ENCODE results near the gene TRMT112.

TRMT112 gene

DNA sequence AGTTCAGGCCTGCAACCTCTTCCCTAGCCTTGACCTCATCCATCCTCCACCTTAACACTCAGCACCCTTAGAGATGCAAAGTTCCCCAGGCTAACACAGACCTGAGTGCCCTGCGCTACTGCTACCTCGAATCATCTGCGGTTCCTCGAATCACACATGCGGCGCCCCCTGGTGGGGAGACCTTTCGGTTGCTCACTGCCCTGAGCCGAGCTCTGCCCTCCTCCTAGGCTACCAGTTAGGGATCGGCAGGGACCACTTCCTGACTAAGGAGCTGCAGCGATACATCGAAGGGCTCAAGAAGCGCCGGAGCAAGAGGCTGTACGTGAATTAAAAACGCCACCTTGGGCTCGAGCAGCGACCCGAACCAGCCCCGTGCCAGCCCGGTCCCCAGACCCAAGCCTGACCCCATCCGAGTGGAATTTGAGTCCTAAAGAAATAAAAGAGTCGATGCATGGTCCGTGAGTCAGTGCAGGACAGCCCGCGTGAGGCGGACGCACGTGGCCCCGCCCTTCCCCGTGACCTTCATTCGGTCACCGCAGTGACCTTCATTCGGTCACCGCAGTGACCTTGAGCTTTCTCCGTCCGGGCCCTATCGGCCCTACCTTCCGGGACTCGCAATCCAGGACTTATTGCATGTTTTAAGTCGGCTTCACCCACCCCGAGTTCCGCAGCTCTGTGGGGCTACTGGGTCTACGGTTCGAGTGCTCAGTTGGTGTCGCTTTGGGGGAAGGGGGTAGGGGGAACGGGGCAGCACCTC lies 12.9 kb downstream of the TRMT112 start:
- peaks cover 5% of the 10 kb centered on the region for H3K36me3 Mint-ChIP-seq (ENCODE audit: low read depth)
- peak overlapping the region; percentile 90 for H3K27ac Mint-ChIP-seq

DNA sequence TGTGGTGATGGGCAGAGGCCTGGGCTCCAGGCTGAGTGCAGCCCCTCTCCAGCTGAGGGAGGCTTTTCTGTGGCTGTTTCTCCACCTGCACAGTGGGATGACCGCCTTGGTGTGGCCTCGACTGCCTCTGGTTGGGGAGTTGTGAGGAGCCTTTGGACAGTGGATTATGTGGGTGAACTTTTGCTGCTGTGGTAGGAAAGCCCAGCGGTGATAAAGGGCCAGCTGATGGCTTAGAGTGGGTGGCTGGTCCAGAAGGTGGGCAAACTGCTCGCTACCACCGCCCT lies 13.4 kb downstream of the TRMT112 start:
- TF ChIP-seq, protein P1, sequence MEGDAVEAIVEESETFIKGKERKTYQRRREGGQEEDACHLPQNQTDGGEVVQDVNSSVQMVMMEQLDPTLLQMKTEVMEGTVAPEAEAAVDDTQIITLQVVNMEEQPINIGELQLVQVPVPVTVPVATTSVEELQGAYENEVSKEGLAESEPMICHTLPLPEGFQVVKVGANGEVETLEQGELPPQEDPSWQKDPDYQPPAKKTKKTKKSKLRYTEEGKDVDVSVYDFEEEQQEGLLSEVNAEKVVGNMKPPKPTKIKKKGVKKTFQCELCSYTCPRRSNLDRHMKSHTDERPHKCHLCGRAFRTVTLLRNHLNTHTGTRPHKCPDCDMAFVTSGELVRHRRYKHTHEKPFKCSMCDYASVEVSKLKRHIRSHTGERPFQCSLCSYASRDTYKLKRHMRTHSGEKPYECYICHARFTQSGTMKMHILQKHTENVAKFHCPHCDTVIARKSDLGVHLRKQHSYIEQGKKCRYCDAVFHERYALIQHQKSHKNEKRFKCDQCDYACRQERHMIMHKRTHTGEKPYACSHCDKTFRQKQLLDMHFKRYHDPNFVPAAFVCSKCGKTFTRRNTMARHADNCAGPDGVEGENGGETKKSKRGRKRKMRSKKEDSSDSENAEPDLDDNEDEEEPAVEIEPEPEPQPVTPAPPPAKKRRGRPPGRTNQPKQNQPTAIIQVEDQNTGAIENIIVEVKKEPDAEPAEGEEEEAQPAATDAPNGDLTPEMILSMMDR (IDR thresholded peaks at IDR 0.05) = no peak
- H3K4me1 Mint-ChIP-seq = peaks cover 31% of the 10 kb centered on the region
- H3K27me3 Mint-ChIP-seq (ENCODE audit: low read depth, poor library complexity) = peaks cover 53% of the 10 kb centered on the region
- H3K36me3 Mint-ChIP-seq (ENCODE audit: low read depth) = peaks cover 5% of the 10 kb centered on the region
- H3K4me3 Mint-ChIP-seq = peak overlapping the region; percentile 86
- H3K9me3 Mint-ChIP-seq = no peaks in the 10 kb centered on the region
- no peak overlapping the region for H3K27ac Mint-ChIP-seq
- DNase-seq = no peak

More for the DNA sequence above, 12.9 kb downstream of the TRMT112 start:
- Mint-ChIP-seq H3K4me3 (peak overlapping the region; percentile 86), H3K9me3 (no peaks in the 10 kb centered on the region), H3K4me1 (peaks cover 31% of the 10 kb centered on the region), H3K27me3 (ENCODE audit: low read depth, poor library complexity) (peaks cover 48% of the 10 kb centered on the region)
- TF ChIP-seq, protein P1 (IDR thresholded peaks at IDR 0.05) = peak; percentile 80
- peak; percentile 97 for DNase-seq

DNA sequence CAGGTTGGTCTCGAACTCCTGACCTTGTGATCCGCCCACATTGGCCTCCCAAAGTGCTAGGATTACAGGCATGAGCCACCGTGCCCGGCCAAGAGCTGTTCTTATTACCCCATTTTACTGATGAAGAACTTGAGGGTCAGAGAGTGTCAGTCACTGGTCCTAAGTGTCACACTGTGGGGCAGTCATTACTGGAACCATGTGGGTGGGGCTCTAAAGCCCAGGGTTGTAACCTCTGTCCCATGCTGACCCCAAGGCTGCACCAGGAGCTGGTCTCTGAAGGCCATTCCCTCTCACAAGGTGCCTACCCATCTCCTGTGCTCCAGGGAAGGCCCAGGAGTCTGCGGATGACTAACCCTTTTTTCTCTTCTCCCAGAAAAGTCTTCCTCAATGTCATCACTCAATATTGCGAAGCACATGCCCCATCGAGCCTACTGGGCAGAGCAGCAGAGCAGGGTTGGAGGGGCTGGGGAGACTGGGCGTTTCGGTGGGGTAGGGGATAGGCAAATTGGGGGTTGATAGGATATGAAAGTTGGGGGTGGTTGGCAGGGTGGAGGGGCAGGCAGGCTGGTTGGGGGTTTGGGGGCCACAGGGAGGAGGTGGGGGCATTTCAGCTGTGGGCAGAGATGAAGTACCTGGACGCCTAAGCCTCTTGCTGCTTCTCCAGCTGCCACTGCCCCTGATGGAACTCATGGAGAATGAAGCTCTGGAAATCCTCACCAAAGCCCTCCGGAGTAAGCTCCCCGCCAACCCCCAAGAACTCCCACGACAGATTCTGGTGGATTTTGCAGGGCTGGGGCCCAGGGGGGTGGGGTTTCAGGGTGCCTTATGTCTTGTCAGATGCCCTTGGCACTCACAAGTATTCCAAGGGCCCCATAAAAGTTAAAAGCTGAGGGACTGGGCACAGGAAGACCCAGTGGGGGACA lies 14.0 kb downstream of the TRMT112 start:
- H3K27ac Mint-ChIP-seq = no peak overlapping the region
- DNase-seq = no peak
- H3K4me3 Mint-ChIP-seq = no peak overlapping the region
- TF ChIP-seq, protein P1 (IDR thresholded peaks at IDR 0.05) = no peak
- H3K36me3 Mint-ChIP-seq (ENCODE audit: low read depth) = peaks cover 5% of the 10 kb centered on the region
- peaks cover 31% of the 10 kb centered on the region for H3K4me1 Mint-ChIP-seq
- peaks cover 59% of the 10 kb centered on the region for H3K27me3 Mint-ChIP-seq (ENCODE audit: low read depth, poor library complexity)
- no peaks in the 10 kb centered on the region for H3K9me3 Mint-ChIP-seq

DNA sequence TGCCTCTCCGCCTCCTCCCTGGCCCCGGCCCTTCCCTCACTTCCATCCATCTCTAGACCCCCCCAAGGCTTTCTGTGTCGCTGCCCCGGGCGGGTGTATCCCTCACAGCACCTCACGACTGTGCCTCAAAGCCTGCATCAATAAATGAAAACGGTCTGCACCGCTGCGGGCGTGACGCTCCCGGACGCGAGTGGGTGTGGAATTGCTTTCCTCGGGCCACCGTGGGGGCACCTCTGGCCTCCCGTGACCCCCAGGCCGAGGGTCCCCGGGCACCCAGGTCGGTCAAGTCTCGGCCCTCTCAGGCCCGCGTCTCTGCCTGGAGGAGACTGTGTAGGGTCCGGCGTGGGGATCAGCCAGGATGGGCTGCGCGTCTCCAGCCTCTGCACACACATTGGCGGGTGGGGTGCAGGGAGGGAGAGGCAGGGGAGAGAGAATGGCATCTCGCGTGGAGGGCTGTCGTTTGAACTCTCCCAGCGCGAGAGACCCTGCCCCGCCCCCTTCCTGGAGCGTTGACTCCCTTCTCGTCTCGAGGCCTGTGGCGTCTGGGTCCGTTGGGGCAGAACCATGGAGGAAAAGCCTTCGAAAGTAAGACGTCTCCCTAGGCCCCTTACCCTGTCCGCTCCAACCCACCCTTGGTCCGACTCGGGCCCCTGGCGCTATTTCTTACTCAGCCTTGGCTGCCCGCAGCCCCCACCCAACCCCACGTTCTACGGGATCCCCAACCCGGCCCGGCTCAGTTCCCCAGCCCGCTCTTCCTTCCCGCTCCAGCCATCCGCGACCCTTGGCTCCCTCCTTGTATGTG lies 17.3 kb downstream of the TRMT112 start, which contains the start of gene CATSPERZ:
CATSPERZ (plus strand) TSS at position 512 of the 802 bp plus-strand sequence; CDS start at position 565, 53 bp downstream.
- Mint-ChIP-seq H3K36me3 (ENCODE audit: low read depth) (no peaks in the 10 kb centered on the region), H3K4me1 (peaks cover 17% of the 10 kb centered on the region), H3K27me3 (ENCODE audit: low read depth, poor library complexity) (peaks cover 92% of the 10 kb centered on the region), H3K4me3 (peak within 1 kb of the TSS; percentile 69), H3K27ac (no peak within 1 kb of the TSS), H3K9me3 (no peaks in the 10 kb centered on the region)
- DNase-seq = peak; percentile 43
- TF ChIP-seq, protein P1 (IDR thresholded peaks at IDR 0.05) = no peak

DNA sequence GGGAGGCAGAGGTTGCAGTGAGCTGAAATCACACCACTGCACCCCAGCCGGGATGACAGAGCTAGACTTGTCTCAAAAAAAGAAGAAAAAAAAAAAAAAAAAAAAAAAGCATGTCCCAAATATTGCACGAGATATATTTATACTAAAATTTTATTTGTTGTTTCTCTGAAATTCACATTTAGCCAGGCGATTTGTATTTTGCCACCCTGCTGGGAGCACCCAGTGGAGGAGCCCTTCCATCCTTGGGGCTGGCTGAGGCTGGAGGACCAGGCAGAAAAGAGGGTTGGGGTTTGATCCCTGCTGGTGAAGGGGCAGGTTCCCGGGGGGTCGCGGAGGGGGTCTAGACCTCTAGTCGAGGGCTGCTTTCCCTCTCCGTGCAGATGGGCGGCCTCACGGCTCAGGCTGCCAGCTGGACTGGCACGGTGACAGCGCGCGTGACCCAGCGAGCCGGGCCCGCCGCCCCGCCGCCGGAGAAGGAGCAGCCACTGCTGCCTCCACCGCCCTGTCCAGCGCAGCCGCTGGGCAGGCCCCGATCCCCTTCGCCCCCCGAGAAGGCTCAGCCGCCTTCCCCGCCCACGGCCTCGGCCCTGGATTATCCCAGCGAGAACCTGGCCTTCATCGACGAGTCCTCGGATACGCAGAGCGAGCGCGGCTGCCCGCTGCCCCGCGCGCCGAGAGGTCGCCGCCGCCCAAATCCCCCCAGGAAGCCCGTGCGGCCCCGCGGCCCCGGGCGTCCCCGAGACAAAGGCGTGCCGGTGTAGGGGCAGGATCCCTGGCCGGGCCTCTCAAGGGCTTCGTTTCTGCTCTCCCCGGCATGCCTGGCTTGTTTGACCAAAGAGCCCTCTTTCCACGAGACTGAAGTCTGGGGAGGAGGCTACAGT lies 18.2 kb downstream of the TRMT112 start:
- TF ChIP-seq, protein P1 (IDR thresholded peaks at IDR 0.05) = no peak
- no peaks in the 10 kb centered on the region for H3K36me3 Mint-ChIP-seq (ENCODE audit: low read depth)
- H3K9me3 Mint-ChIP-seq = no peaks in the 10 kb centered on the region
- H3K27ac Mint-ChIP-seq = no peak overlapping the region
- peak; percentile 52 for DNase-seq
- H3K4me1 Mint-ChIP-seq = peaks cover 14% of the 10 kb centered on the region
- peaks cover 98% of the 10 kb centered on the region for H3K27me3 Mint-ChIP-seq (ENCODE audit: low read depth, poor library complexity)
- peak overlapping the region; percentile 69 for H3K4me3 Mint-ChIP-seq
